ENCODE data around the gene DBET. TPM values are rescaled to one million over a fixed set of nuclear protein-coding genes. Genes with fewer than 3 reads are reported as not detected.
"Not testable (repeated sequence)": the region's sequence is repeated elsewhere in the genome, so short reads cannot be mapped to it uniquely, and the experiment has no call there.

DBET gene
- total RNA-seq: not detected
- long read RNA-seq: 0 reads

DNA sequence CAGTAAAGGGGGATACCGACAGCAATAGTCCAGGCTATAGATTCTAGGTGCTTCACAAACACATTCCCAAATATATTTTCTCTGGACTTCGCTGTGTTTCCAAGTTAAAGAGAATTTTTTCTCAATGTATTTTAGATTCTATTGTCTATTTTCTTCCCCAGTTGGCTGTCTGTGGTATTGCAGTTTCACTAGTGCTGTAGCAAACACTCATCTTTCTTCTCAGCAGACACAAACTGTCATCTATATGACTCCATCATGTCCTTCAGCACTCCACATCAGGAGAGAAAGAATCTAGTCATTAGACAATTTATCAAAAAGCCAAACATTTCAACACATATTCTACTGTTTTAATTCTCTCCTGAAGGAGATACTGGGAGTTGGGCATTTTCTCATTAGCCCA is at the start of gene DBET:
Gene DBET (plus strand): TSS at position 161 of the 400 bp plus-strand sequence.
- H3K9me3 ChIP-seq; H3K36me3 ChIP-seq; intact Hi-C loops (cut with DNase I); H3K27ac ChIP-seq; ATAC-seq; H3K27me3 ChIP-seq (ENCODE audit: low read depth); DNase-seq; H3K4me3 ChIP-seq; H3K4me1 ChIP-seq: not testable (repeated sequence)

DNA sequence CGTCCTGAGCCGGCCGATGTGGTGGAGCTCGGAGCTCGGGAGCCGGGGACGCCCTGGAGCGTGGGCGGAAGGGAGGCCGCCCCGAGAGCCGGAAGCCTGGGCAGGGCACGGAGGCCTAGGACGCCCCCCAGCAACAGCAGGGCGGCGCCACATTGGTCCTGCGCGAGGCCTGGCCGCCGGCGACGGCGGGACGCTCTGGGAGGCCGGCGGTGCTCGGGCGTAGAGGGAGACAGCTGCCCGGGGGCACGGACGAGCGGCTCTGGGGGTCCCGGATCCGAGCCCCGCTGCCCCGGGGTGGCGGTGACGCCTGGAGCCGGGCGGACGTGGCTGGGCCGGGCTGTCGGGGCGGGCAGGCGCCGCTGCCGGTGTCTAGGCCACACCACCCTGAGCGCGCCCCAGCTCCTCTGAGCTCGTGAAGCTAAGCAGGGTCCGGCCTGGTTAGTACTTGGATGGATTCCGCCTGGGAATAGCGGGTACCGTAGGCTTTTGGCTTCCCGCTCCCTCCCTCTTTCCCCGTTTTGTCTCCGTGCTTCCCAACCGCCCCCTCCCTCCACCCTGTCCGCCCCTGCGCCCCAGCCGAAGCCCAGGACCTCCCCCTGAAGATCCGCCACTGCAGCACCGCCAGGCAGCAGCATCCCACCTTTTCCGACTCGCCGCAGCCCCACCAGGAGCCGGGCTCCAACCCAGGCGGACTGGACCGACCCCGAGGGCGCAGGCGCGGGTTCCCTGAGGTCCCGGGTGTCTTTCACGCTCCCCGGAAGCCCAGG is 49.3 kb upstream of the DBET start:
- Histone ChIP-seq H3K27ac (no peak overlapping the region), H3K36me3 (no peaks in the 10 kb centered on the region), H3K27me3 (ENCODE audit: low read depth) (peaks cover 55% of the 10 kb centered on the region), H3K4me1 (peaks cover 6% of the 10 kb centered on the region), H3K9me3 (no peaks in the 10 kb centered on the region), H3K4me3 (peak overlapping the region; percentile 28)
- no peak for TF ChIP-seq CTCF (IDR thresholded peaks at IDR 0.05)
- peak; percentile 45 to 66 for ATAC-seq
- peak; percentile 45 for DNase-seq
- intact Hi-C loops (cut with DNase I): no loop called here

DNA sequence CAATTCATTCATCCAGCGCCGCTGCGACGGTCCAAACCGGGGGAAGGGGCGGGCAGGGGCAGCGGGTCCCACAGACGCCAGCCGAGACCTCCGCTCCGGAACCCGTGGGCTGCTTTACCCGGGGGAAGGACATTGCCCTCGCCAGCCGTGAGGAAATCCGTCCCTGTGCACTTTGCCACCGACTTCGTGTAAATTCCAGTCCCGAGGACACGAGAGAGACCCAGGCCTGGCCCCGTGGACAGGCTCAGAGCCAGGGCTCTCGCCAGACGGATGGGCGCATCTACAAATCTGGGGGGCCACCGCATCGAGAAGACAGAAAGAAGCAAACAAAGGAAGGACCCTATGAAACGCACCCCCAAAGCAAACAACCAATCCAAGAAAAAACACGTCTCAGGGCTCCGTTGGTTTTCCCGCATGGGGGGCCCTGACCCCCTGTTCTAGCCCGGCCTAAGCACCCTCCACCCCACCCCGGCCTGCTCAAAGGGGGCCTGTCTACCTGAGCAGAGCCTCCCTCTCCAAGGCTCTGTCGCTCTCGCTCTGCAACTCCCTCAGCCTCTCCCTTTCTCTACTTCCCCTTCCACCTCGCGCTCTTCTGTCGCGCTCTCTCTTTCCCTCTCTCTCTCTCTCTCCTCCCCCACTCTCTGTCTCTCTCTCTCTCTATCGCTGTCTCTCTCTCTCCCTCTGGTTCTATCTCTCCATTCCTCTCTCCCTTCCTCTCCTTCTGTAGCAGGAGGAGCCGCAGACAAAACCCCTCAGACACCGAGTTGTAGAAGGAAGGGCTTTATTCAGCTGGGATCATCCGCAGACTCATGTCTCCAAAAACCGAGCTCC is 48.5 kb upstream of the DBET start:
- intact Hi-C loops (cut with DNase I): no loop called here

GRCh38 chr4:190016369-190017289 is 47.7 kb upstream of the DBET start:
- DNase-seq: no peak
- no peak overlapping the region for H3K27ac ChIP-seq
- H3K4me1 ChIP-seq: peaks cover 13% of the 10 kb centered on the region
- intact Hi-C loops (cut with DNase I): no loop called here
- TF ChIP-seq CTCF (IDR thresholded peaks at IDR 0.05): no peak
- H3K36me3 ChIP-seq: no peaks in the 10 kb centered on the region
- H3K9me3 ChIP-seq: no peaks in the 10 kb centered on the region
- peak in 1 of 2 donors; percentile 5 for ATAC-seq
- H3K27me3 ChIP-seq (ENCODE audit: low read depth): peaks cover 71% of the 10 kb centered on the region
- no peak overlapping the region for H3K4me3 ChIP-seq

More for the DNA sequence above, 48.5 kb upstream of the DBET start:
- Histone ChIP-seq H3K4me1 (peaks cover 7% of the 10 kb centered on the region), H3K4me3 (no peak overlapping the region), H3K27me3 (ENCODE audit: low read depth) (peaks cover 62% of the 10 kb centered on the region), H3K27ac (no peak overlapping the region), H3K36me3 (no peaks in the 10 kb centered on the region), H3K9me3 (no peaks in the 10 kb centered on the region)
- TF ChIP-seq CTCF (IDR thresholded peaks at IDR 0.05): no peak
- DNase-seq (no peak), ATAC-seq (no peak)

- H3K27ac ChIP-seq: no peak overlapping the region
- no peaks in the 10 kb centered on the region for H3K36me3 ChIP-seq
- H3K4me1 ChIP-seq: peaks cover 13% of the 10 kb centered on the region
- DNase-seq (no peak), ATAC-seq (no peak)
- intact Hi-C loops (cut with DNase I): no loop called here
- no peak for TF ChIP-seq CTCF (IDR thresholded peaks at IDR 0.05)
- no peak overlapping the region for H3K4me3 ChIP-seq
- H3K27me3 ChIP-seq (ENCODE audit: low read depth): peaks cover 72% of the 10 kb centered on the region
- no peaks in the 10 kb centered on the region for H3K9me3 ChIP-seq
These were observed 46.7 kb upstream of the DBET start for GRCh38 chr4:190017357-190018200.

All from lower lobe of right lung (tissue), 2 donors.